Measurements from ENCODE around the gene TRMT44. TPM values are rescaled to one million over a fixed set of nuclear protein-coding genes. Genes with fewer than 3 reads are reported as not detected.

Gene TRMT44
- total and polyA plus RNA-seq, 5 experiments from 2014 or later = 11.3 to 37.5 (median 15.4) TPM

Other genes with a start within 250 kb of the TRMT44 start
- gene SH3TC1, start 241.5 kb upstream of the TRMT44 start, total RNA-seq = 10 to 100 TPM; 14.6 to 17.4 TPM
- 1 to 10 TPM; 3.7 to 6.5 (median 5.1) TPM for gene SH3TC1, start 241.5 kb upstream of the TRMT44 start, polyA plus RNA-seq
- gene HTRA3, start 171.0 kb upstream of the TRMT44 start, total RNA-seq = not detected
- not detected for gene HTRA3, start 171.0 kb upstream of the TRMT44 start, polyA plus RNA-seq
- 10 to 100 TPM; 14.8 to 17.3 TPM for gene ACOX3, start 54 bp upstream of the TRMT44 start, total RNA-seq
- gene ACOX3, start 54 bp upstream of the TRMT44 start, polyA plus RNA-seq = 10 to 100 TPM in 2 of 3 donors, 1 to 10 TPM in 1; 9.5 to 14.3 (median 11.4) TPM
- gene GPR78, start 139.6 kb downstream of the TRMT44 start, total RNA-seq = not detected
- gene GPR78, start 139.6 kb downstream of the TRMT44 start, polyA plus RNA-seq = not detected
- gene CPZ, start 152.0 kb downstream of the TRMT44 start, total RNA-seq = not detected
- not detected for gene CPZ, start 152.0 kb downstream of the TRMT44 start, polyA plus RNA-seq

All from naive thymus-derived CD8-positive, alpha-beta T cell (primary cell).